Sigmoid colon (tissue), 7 donors: ENCODE data around the gene SMCO1. TPM values are rescaled to one million over a fixed set of nuclear protein-coding genes. Genes with fewer than 3 reads are reported as not detected.
A peak's percentile ranks its signal among the peaks of the same experiment; 100 is the strongest.

ENCODE experiments used
- DNase-seq: peaks from one replicate; pipeline ENCODE4 v3.0.0-alpha.2; 2019
- H3K27ac ChIP-seq, 4 donors: fragments of 200-600 bp; sonication (generic); one replicate each; pipeline ENCODE4 v1.5.1; 2016 to 2019; ENCODE audit warnings: mild to moderate bottlenecking in 1 of 4
- H3K27me3 ChIP-seq, 3 donors: fragments of 200-600 bp; sonication (generic); one replicate each; pipeline ENCODE4 v1.5.1; 2019; ENCODE audit warnings: mild to moderate bottlenecking in 1 of 3
- H3K36me3 ChIP-seq, 4 donors: fragments of 200-600 bp; sonication (generic); one replicate each; pipeline ENCODE4 v1.5.1; 2016 to 2019
- H3K4me1 ChIP-seq, 4 donors: fragments of 200-600 bp; sonication (generic); one replicate each; pipeline ENCODE4 v1.5.1; 2017 to 2019
- H3K4me3 ChIP-seq, 4 donors: fragments of 200-600 bp; sonication (generic); one replicate each; pipeline ENCODE4 v1.5.1; 2017 to 2019; ENCODE audit warnings: mild to moderate bottlenecking in 2 of 4, moderate library complexity in 1 of 4
- H3K9me3 ChIP-seq, 4 donors: fragments of 200-600 bp in 3 of 4; sonication (generic) in 3 of 4; one replicate each; pipeline versions ENCODE4 v1.5.1 to v1.6.1; 2013 to 2019
- CTCF ChIP-seq, 4 experiments: fragments of 450-650 bp in 3 of 4; fragments of 200-600 bp in 1 of 4; IDR thresholded peaks; one replicate each; pipeline ENCODE4 v1.5.1; 2016 to 2019; ENCODE audit warnings: antibody characterized with exemption in 4 of 4, mild to moderate bottlenecking in 3 of 4, moderate library complexity in 2 of 4
- EP300 ChIP-seq, 4 donors: sonication (generic); formaldehyde crosslinking; IDR thresholded peaks; one replicate each; pipeline ENCODE4 v1.6.1; 2017; ENCODE audit warnings: antibody characterized with exemption in 4 of 4
- POLR2A ChIP-seq, 2 donors: fragments of 450-650 bp; IDR thresholded peaks; one replicate each; pipeline ENCODE4 v1.6.1; 2016; ENCODE audit warnings: antibody characterized with exemption in 2 of 2, mild to moderate bottlenecking in 2 of 2, moderate library complexity in 2 of 2
- POLR2AphosphoS5 ChIP-seq, 4 donors: sonication (generic); formaldehyde crosslinking; IDR thresholded peaks; one replicate each; pipeline ENCODE4 v1.6.1; 2017; ENCODE audit warnings: antibody characterized with exemption in 4 of 4
- WGBS, 2 donors: extraction: QIAGEN DNeasy Blood & Tissue Kit; methylation state at CpG; one replicate each; pipeline ENCODE4 v1.1.7; 2013; 5-methylcytosine and 5-hydroxymethylcytosine counted together
- intact Hi-C: fragments of 100-400 bp; cut with DNase I; formaldehyde crosslinking; loops from one replicate; pipeline ENCODE4 v1.15.1; 2023
- polyA plus RNA-seq, 3 donors: library from polyadenylated mRNA; stranded (reverse); fragments of 200-250 nt; gene quantifications; one replicate each; pipeline ENCODE4 v1.2.3, GENCODE V29; 2013
- total RNA-seq, 4 donors: library from RNA; depleted of rRNA; stranded (reverse); fragments of >200 nt; gene quantifications; one replicate each; pipeline ENCODE4 v1.1.0, GENCODE V29; 2016
- donor health status: healthy with polysubstance abuse.
- donor health status: Bipolar disorder and iron deficiency.
- donor health status: healthy.

Gene SMCO1
- total and polyA plus RNA-seq, 7 donors: not detected

- no peaks in the 10 kb centered on the region for H3K9me3 ChIP-seq
- DNase-seq: peak; percentile 98
- peak; percentile 96 for TF ChIP-seq POLR2A (IDR thresholded peaks at IDR 0.05)
- no peak for TF ChIP-seq CTCF (IDR thresholded peaks at IDR 0.05)
- TF ChIP-seq EP300 (IDR thresholded peaks at IDR 0.05): peak in 1 of 4 donors; percentile 21
- TF ChIP-seq POLR2AphosphoS5 (IDR thresholded peaks at IDR 0.05): peak; percentile 96 to 99 (median 98)
- H3K27me3 ChIP-seq: no peaks in the 10 kb centered on the region
- H3K4me1 ChIP-seq: peaks cover 0 to 34% (median 26%) of the 10 kb centered on the region in 4 donors
- peak within 1 kb of the TSS; percentile 72 to 87 (median 80) for H3K4me3 ChIP-seq
- intact Hi-C loops: loop anchor here (1.0 to 2.0 kb wide), 3 partner anchors 65 to 185 kb away; partner anchors contain the start of genes DYNLT2B, FBXO45, UBXN7 and WDR53
- H3K36me3 ChIP-seq: no peaks in the 10 kb centered on the region
- peak within 1 kb of the TSS; percentile 94 to 97 (median 96) for H3K27ac ChIP-seq
- 0 to 1% methylated on average over 75 of the region's 75 CpGs for WGBS, 2 donors
Observed at GRCh38 chr3:196503196-196504076, 11.7 kb downstream of the SMCO1 start, which contains the start of gene RNF168. Gene RNF168, minus strand, starts transcription at chr3:196503768. Its CDS starts 595 bp downstream, at chr3:196503173.

- H3K4me1 ChIP-seq: peaks cover 0 to 34% (median 27%) of the 10 kb centered on the region in 4 donors
- H3K4me3 ChIP-seq: peak overlapping the region; percentile 72 to 87 (median 80)
- TF ChIP-seq EP300 (IDR thresholded peaks at IDR 0.05) (no peak), POLR2AphosphoS5 (IDR thresholded peaks at IDR 0.05) (peak in 2 of 4 donors; percentile 50 to 57)
- H3K36me3 ChIP-seq: no peaks in the 10 kb centered on the region
- H3K27me3 ChIP-seq: no peaks in the 10 kb centered on the region
- 0 to 1% methylated on average over 27 of the region's 27 CpGs for WGBS, 2 donors
- intact Hi-C loops: loop anchor here (1.0 to 2.0 kb wide), 3 partner anchors 66 to 184 kb away; partner anchors contain the start of genes DYNLT2B, FBXO45, UBXN7 and WDR53
- peak overlapping the region; percentile 94 to 97 (median 96) for H3K27ac ChIP-seq
- DNase-seq: peak; percentile 81
- no peaks in the 10 kb centered on the region for H3K9me3 ChIP-seq
Observed at GRCh38 chr3:196502775-196503195, 12.4 kb downstream of the SMCO1 start.

GRCh38 chr3:196501316-196502044, 13.7 kb downstream of the SMCO1 start:
- Histone ChIP-seq H3K27ac (peak overlapping the region; percentile 94 to 97 (median 96)), H3K36me3 (no peaks in the 10 kb centered on the region), H3K4me3 (peak overlapping the region; percentile 72 to 87 (median 80)), H3K9me3 (no peaks in the 10 kb centered on the region), H3K27me3 (no peaks in the 10 kb centered on the region), H3K4me1 (peaks cover 0 to 34% (median 27%) of the 10 kb centered on the region in 4 donors)
- DNase-seq: no peak
- intact Hi-C loops: loop anchor here (2.0 kb wide), 2 partner anchors 67 to 183 kb away; partner anchors contain the start of genes DYNLT2B, FBXO45 and WDR53
- TF ChIP-seq EP300 (IDR thresholded peaks at IDR 0.05) (no peak), POLR2A (IDR thresholded peaks at IDR 0.05) (no peak), CTCF (IDR thresholded peaks at IDR 0.05) (no peak), POLR2AphosphoS5 (IDR thresholded peaks at IDR 0.05) (no peak)
- WGBS, 2 donors: 3 to 7% methylated on average over 14 of the region's 14 CpGs

- TF ChIP-seq POLR2A (IDR thresholded peaks at IDR 0.05) (no peak), CTCF (IDR thresholded peaks at IDR 0.05) (no peak), POLR2AphosphoS5 (IDR thresholded peaks at IDR 0.05) (no peak), EP300 (IDR thresholded peaks at IDR 0.05) (no peak)
- peaks cover 0 to 34% (median 27%) of the 10 kb centered on the region in 4 donors for H3K4me1 ChIP-seq
- H3K4me3 ChIP-seq: peak overlapping the region; percentile 15 to 86 (median 73)
- H3K27ac ChIP-seq: peak overlapping the region; percentile 94 to 97 (median 96)
- no peaks in the 10 kb centered on the region for H3K36me3 ChIP-seq
- WGBS, 2 donors: 69 to 75% methylated on average over 11 of the region's 11 CpGs
- no peaks in the 10 kb centered on the region for H3K9me3 ChIP-seq
- no peaks in the 10 kb centered on the region for H3K27me3 ChIP-seq
- DNase-seq: no peak
- intact Hi-C loops: no loop called here
Observed at GRCh38 chr3:196499807-196500524, 15.2 kb downstream of the SMCO1 start.
